C4-2B (cell line): ENCODE data around the gene EWSR1.

Experiments used
- CTCF ChIP-seq: fragments of 450-650 bp; conservative IDR thresholded peaks from 2 replicates; pipeline ENCODE4 v1.5.1; 2017; ENCODE audit warnings: mild to moderate bottlenecking
- ZFX ChIP-seq: fragments of 450-650 bp; IDR thresholded peaks from 2 replicates; pipeline ENCODE4 v1.6.1; 2017

- TF ChIP-seq CTCF, result no peak
- TF ChIP-seq ZFX, result no peak
These were observed 80.9 kb downstream of the EWSR1 start for GRCh38 chr22:29348956-29349355.
